NCI-H774 (cell line): Measurements from ENCODE around the gene IFT27.
"Not testable (repeated sequence)": the region's sequence is repeated elsewhere in the genome, so short reads cannot be mapped to it uniquely, and the experiment has no call there.

Experiments
- DNase-seq: peaks from one replicate; lab custom pipeline; 2025; lab: John Stamatoyannopoulos, UW

IFT27 gene

DNA sequence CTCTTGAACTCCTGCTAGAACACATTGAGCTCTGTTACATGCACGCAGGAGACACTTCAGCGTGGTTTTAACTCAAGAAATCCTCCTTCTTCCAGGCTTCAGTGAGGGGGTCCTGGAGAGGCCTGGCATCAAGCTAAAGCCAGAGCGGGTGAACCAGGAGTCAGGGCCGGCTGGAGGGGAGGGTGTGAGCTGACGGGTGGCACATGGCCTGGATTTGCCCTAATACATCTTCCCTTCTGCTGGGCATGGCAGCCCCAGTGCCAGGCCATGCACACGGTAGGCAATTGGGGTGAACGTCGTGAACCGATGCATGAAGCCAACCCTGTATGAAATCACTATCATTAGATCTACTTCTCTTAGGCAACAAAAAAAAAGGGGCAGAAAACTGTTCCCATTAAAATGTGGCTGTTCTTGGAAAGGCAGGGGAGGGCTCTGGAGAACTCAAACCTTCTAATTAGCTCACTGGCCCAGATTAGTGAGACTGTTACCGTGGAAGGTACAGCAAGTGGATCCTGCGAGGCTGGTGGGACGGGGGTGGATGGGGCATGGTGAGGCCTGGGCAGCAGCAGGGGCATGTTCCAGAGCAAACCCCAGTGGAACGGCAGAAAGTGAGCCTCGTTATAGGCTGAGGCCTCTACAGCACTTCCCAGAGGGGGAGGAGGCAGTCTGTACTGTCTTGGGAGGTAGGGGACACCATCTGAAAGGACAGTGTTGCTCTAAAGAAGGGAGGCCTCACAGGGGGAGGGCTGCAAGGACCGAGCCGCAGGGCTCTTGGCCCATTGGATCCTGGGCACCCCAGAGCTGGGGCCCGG is 10.6 kb downstream of the IFT27 start:
- DNase-seq, result no peak

DNA sequence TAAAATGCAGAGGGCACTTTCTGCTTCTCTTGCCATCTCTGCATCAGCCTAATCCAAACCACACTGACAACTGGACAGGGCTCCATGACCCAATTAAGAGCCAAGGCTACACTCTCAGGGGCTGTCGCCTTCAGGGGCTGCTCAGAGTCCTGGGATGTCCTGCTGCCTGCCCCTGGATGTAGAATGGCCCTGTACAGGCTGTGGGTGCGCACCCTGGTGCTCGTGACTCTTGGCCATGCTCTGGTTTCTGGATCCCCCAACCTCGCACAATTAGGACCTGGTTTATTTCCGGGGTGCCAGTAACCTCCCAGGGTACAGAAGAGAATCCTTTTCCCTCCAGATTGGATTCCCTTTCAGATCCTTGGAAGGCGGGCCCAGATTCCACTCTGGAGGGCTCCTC is 11.3 kb downstream of the IFT27 start:
- no peak for DNase-seq

DNA sequence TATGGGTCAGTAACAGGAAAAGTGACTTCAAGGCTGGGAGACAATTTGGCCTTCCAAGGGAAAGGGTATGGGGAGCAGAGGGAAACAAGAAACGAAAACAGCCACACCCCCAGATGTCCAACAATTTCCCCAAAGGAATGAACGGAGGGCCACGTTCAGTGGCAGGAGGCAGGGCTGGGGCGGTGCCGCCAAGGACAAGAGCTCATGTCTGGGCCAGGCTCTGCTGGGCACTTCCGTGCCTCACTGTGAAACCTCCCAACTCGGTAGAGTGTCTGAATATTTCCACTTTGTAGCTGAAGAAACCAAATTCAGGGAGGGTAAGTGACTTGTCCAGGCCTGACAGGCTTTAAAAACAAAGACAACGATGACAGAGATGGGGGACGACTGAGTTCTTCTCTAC is 11.9 kb downstream of the IFT27 start:
- DNase-seq, result no peak

DNA sequence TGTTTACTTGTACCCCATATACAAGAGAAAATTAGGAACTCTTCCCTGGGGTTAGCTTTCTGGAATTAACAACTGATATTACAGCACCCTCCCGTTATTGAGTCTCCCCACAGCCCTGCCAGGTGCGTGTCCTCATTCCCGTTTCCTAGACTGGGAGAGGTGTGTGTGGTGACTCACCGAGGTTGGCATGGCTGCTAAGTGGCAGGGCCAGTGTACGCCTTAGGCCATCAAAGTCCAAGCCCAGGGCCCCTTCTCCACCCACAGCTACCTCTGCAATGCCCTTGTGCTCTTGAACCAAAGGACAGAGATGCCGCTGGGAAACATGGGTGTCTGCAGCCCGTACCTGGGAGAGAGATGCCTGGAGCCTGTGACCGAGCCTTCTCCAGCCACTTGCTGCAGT is 12.3 kb downstream of the IFT27 start:
- DNase-seq, result no peak

DNA sequence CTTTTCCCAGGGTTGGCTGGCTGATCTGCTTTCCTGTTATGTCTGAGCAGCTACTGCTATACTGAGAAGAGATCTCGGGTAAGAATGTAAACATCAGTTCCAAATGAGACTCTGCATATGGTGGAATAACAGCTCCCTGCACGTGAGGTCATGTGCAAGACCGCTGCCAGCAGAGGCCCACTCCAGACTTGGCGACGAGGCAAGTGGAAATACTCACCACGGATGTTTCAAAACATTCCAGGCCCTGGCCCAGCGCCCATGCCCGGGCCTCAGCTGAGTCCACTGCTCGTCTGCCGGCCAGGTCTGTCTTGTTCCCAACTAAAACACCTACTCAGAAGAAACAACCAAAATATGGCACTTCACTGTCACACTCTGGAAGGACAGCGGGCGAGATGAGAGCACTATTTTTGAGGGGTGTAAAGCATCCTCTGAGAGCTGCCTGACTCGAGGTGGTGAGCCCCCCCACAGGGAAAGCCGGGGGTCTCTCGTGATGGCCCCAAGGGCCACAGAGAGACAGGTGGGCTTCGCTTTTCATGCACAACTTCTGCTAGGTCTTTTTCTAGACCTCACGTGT is 13.1 kb downstream of the IFT27 start:
- no peak for DNase-seq

DNA sequence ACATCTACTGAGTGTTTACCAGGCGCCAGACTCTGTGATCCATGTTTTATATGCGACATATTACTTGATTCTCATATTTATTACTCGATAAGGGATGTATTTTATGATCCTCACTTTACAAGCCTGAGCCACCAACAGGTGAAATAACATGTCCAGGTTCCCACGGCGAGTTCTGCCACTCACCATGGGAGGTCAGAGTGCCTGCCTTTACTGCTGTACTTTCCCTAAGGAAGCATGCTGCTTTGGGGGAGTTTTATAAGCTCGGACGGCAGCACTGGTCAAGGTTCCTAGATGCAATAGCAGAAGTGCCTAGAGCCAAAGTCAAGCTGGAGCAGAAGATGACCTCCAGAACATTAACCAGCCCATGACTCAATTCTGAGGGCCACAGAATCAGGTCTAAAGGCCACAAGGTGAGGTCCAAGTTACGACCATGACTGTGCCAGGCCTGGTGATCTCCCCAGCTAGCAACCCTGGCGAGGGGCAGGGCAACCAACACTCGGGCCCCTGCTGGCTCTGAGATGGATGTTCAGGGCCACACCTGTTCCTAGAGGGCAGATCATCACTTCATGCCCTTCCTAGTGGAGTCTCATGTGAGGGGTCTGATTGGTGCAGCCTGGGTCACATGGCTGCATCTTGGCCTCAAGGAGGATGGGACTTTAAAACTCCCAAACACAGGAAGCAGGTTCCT is 14.2 kb downstream of the IFT27 start:
- DNase-seq, result no peak

DNA sequence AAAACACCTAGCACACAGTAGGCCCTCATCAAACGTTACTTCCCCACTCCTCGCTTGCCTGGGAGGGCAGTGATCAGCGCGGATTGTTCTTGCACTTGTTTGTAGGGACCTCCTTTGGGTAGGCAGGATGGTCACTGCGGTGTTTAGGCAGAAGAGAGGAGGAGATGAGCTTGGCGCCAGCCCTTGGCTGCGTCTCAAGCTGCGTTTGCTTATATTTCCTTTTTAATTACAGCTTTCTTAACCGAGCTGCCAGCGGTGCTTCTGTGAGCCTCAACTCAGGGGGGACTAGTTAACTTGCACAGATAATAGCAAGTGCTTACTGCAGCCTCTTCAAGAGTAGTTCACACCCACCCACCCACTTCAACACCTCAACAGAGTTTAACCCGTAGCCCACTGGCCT is 15.1 kb downstream of the IFT27 start:
- no peak for DNase-seq

DNA sequence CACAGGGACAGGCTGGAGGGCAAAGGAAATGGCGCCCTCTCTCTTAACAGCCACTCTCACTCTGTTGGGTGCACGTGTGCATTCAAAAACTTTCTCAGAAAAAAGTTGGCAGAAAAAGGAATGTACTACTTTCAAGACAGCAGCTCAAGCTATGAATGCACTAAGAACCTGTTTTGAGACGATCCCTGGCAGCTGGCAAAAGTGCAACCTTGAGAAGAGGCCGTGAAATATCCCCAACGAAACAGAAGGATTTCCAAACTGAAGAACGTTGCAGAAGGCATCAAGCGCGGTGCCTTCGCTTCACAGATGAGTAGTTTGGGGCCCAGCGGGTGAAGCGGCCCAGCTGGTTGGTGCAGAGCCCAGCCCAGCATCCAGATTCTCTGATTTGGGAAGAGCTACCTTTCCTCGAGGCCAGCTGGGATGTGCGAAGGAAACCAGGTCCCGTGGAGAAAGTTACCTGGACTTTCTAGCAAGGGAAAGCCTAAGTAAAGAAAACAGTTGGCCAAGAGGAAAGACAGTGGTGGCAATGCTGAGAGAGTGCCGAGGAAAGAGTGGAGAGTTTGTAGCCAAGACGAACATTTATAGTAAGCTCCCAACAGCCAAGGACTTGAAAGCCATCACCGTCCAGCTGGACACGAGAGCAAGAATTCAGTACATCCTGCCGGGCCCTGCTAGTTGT is 16.3 kb downstream of the IFT27 start:
- DNase-seq, result no peak

DNA sequence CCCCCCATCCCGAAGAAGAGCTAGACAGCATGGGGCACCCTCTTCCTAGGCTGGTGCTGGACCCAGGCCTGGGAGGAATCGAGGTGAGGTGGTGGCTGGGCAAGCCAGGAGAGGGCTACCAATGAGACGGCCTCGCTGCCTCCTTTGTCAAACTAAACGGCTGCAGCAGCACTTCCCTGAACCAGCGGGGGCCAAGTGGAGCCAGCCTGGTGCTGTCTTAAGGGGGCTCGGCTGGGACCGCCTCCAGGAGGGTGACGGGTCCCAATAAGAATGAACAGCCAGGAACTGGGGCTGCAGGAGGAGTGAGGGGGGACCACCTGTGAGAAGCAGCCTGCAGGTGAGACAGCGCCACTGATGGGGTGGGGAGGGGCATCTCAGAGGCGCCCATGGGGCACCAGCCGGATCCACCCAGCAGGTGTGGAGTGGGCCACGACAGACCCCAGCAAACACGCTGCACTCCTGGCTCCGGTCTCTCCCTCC is 17.1 kb downstream of the IFT27 start:
- no peak for DNase-seq

DNA sequence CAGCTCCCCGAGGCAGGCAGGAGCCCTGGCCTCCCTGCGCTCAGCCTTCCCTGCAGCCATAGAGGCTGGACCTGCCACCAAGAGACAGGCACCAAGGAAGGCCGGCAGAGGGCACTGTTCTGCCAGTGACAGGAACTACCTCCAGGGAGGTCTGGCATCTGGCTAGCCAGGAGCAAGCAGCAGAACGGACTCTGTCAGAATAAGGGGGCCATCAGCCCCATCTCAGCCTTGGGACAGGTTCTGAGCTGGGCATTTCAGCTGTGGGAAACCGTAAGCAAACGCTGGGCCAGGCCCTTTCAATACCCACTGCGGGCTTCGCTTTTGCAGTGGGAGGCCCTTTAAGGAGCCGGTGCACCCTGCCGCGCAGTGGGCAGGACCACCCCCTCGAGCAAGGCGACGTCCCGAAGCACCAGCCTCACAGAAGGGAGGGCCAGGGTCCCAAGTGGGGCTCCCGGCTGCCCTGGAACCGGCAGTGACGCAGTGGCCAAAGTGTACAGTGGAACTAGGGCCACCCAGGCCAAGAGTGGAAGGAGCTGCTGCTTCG is 18.2 kb downstream of the IFT27 start:
- DNase-seq, result no peak

DNA sequence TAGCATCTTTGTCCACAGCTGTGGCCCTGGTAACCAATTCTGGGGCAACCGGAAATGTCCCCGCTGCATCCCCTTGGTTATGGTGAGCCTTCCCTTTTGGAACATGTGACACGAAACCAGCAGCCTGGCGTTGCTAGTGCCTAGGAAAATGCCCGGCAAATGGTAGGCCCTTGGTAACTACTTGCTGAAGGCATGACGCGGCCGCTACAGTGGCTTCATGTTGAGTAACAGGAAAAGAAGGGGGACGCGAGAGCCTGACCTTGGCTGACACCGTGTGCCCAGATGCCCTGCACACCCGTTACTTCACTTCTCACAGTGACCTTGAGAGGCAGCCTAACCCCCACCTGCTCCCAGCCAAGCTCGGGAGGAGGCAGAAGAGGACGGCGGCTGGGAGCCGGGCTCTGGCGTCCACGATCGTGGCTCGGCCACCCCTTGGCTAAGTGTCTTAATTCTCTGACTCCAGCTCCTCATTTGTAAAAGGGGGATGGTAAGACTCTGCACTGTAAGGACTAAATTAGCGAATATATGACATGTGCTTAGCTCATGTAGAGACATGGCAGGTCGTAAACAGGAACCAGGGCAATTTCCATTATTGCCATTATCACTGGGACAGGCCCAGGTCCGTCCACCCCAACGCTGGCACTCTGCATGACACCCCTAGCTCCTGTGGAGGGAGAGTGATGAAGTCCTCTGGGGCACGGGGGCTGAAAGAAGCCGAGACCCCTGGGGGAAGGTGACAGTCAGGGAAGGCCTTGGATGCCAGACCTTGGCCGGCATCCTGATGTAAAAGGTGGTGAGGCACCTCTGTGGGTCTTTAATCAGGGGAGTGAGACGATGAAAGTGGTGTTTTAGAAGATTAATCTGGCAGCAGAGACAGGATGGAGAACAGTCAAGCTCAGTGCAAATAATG is 18.9 kb downstream of the IFT27 start:
- DNase-seq, result no peak

DNA sequence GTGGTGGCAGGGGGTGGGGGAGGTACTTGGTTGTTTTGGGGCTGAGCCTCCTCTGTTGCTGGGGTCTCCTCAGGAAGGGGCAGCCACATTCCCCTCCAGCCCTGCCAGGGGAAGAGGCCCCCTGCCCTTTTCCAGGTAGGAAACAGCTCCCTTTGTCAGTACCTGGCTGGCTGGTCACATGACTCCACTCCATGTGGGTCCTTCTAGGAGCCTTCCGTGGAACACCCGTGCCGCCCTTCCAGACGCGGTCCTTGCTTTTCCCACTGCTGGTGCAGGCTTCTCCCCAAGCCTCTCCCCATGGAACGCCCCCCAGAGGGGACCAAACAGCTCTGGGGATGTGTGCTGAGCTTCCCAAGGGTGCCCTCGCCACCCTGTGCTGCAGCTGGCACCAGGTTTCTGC is 19.9 kb downstream of the IFT27 start:
- no peak for DNase-seq

DNA sequence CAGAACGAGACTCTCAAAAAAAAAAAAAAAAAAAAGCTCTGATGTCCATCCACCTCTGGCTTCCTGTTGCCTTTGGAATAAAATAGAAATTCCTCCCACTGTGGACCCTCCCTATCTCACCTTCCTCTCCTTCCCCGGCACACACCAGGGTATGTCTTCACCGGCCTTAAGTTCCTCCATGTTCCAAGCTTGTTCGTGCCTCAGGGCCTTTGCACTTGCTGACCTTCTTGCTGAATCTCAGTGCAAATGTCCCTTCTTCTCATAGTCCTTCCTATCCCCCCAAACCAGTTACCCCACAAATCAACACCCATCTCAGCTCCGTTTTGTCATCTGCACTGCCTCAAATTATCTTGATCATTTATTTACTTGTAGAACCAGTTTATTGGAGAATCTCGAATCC is 20.6 kb downstream of the IFT27 start:
- DNase-seq, result no peak

DNA sequence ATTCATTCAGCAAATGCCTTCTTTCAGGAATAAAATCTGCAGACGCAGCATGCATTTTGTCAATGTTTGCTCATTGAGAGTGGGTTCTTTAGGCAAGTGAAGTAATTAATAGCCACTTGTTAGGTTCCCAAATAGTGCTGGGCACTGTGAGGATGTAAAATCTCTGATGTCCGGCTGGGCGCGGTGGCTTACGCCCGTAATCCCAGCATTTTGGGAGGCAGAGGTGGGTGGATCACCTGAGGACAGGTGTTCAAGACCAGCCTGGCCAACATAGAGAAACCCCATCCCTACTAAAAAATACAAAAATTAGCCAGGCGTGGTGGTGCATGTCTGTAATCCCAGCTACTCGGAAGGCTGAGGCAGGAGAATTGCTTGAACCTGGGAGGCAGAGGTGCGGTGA is 21.0 kb downstream of the IFT27 start:
- not testable (repeated sequence) for DNase-seq

DNA sequence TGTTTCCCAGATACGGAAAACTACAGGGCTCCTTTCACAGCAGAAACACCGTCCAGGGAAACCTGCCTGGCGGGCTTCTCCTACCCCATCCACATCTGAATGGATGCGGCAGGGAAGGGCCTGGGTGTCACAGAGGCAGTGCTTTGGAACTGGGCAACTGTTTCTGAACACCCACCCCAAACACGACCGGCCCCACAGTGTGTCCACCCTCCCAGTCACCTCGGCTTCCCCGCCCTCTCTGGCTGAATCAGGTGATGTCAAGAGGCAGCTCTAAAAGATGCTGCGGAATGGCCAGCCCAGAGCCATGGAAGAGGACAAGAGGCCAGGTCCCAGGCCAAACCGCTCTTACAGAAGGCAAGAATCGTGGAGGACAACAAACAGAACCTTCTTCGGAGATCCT is 22.0 kb downstream of the IFT27 start:
- DNase-seq, result no peak

DNA sequence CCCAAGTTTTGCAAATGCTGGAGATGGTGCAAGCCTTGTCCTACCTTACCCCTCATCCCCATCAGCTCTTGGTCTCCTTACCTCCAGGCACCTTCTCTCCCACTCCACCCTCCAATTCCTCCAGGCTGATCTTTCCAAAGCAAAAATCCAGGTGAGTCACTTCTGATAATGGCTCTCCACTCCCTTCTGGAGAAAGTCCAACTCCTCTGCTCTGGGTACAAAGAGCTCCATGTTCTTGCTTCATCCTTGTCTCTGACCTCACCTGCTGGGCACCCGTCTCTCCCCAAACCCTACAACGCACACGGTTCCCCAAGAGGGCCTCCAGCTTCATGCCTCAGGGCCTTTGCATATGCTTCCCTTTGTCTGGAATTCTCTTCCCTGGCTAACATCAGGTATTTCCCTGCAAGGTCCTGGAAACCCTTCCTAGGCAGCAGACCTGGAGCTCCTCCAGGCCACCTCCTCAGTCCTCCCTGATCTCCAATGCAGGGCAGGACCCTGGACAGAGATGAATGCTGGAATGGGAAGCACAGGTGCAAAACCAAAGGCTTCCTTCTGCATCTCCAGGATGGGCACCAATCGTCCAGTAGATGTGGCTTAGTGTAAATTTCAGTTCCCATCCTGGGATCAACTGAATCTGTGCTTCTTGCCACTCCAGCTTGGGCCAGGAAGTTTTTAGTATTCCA is 22.7 kb downstream of the IFT27 start:
- no peak for DNase-seq

DNA sequence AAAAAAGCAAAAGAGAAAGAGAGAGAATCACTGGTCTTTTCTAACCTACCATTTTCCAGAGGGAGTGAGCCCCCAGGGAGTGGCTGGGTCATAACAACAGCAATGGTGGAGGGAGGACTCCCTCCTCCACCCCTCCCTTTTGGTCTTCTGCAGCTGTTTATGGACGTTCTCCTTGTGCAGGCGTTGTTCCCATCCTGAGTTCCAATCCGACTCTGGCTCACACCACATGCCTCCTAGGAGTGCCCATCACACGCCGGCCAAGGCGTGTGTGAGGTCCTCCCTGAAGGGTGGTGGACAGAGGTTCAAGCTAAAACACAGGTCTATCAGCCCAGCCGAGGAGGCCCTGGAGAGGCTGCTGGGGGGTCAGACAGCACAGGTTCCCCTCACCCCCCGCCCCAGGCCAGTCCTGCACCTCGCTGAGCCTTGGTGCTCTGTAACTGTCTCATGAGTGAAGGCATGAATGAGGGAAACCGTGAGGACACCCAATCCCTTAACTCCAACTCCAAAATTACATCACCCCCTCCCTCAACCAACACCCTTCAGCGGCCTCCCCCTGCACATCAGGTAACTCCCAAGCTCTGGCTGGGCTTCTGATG is 29.4 kb downstream of the IFT27 start:
- no peak for DNase-seq

DNA sequence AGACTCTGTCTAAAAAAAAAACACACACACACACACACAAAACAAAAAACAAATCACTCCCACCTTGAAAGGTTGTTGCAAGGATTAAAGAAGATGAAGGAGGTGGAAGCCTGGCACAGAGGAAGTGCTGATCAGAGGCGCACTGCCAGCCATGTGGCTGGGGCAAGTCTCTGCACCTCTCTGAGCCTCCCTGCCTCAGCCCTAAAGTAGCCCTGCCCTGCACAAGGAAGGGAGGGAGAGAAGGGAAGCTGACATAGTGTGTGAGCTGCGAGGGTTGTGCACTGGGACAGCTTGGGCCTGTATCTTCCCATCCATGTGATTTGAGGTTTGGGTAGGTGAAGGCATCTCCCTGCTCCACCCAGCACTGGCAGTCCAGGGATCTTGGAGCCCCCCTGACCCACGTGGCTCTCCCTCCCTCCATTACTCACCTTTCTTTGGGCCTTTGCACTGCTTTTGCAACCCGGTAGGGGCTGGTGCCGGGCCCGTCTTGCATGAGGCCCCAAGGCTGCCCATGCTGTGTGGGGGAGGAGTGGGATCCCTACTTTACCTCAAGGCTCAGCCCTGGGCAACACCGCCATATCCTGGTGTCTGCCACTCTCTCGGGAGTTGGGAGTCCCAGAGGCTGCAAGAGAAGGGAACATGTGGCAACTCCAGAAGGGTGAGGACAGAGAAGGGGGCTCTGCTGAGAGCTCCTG is 30.5 kb downstream of the IFT27 start:
- no peak for DNase-seq

DNA sequence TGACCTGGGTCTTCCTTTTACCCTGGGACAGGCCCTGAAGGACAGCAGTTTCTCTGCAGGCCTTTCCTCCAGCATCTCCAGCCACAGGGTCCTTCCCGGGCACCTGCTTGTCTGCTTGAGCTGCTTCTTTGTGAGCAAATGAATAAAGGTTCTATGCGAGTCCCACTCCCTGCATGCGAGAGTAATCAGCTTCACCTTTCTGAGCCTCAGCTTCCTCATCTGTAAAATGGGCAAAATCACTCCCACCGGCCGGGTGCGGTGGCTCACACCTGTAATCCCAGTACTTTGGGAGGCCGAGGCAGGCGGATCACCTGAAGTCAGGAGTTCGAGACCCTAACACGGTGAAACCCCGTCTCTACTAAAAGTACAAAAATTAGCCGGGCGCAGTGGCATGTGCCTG is 31.1 kb downstream of the IFT27 start:
- no peak for DNase-seq

DNA sequence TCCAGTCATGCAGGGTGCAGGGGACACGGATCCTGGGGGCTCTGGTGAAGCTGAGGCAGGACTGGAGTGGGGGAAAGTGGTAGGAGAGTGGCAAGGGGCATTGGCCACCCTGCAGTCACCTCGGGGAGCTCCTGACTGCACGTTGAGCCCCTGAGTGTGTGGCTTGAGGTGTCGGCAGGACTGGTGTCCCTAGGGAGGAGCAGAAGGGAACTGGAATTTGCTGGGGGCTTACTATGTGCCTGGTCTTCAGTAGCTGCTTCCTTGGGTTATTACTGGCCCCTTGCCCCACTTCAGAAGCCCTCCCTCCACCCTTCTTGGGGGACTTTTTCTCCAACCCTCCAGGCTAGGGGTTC is 31.5 kb downstream of the IFT27 start:
- DNase-seq, result no peak
